NCI-H1436 (cell line): ENCODE data around the gene PRLR.
"Not testable (repeated sequence)": the region's sequence is repeated elsewhere in the genome, so short reads cannot be mapped to it uniquely, and the experiment has no call there.

Source experiments
- DNase-seq: peaks from one replicate; lab custom pipeline; 2025; lab: John Stamatoyannopoulos, UW

The PRLR gene

GRCh38 chr5:35124932-35125331 lies 105.4 kb downstream of the PRLR start:
- DNase-seq: no peak

- DNase-seq: no peak
Observed at GRCh38 chr5:35122819-35123218, 107.5 kb downstream of the PRLR start.

- DNase-seq: no peak
Observed at GRCh38 chr5:35120715-35121114, 109.6 kb downstream of the PRLR start.

- DNase-seq: no peak
Observed at GRCh38 chr5:35117967-35118366, 112.3 kb downstream of the PRLR start.

- DNase-seq: no peak
Observed at GRCh38 chr5:35115920-35116319, 114.4 kb downstream of the PRLR start.

GRCh38 chr5:35114698-35115097 lies 115.6 kb downstream of the PRLR start:
- DNase-seq: no peak

GRCh38 chr5:35112300-35112699 lies 118.0 kb downstream of the PRLR start:
- no peak for DNase-seq

- not testable (repeated sequence) for DNase-seq
Observed at GRCh38 chr5:35104550-35104949, 125.7 kb downstream of the PRLR start.

- DNase-seq: no peak
Observed at GRCh38 chr5:35103637-35104299, 126.5 kb downstream of the PRLR start.

- not testable (repeated sequence) for DNase-seq
Observed at GRCh38 chr5:35101720-35102119, 128.6 kb downstream of the PRLR start.

- no peak for DNase-seq
Observed at GRCh38 chr5:35101016-35101415, 129.3 kb downstream of the PRLR start.

- no peak for DNase-seq
Observed at GRCh38 chr5:35098214-35098613, 132.1 kb downstream of the PRLR start.

GRCh38 chr5:35096932-35097331 lies 133.4 kb downstream of the PRLR start:
- no peak for DNase-seq

- no peak for DNase-seq
Observed at GRCh38 chr5:35096216-35096615, 134.1 kb downstream of the PRLR start.

- DNase-seq: no peak
Observed at GRCh38 chr5:35095366-35095765, 134.9 kb downstream of the PRLR start.

GRCh38 chr5:35094948-35095347 lies 135.3 kb downstream of the PRLR start:
- no peak for DNase-seq

- no peak for DNase-seq
Observed at GRCh38 chr5:35092703-35093102, 137.6 kb downstream of the PRLR start.

GRCh38 chr5:35091704-35092103 lies 138.6 kb downstream of the PRLR start:
- no peak for DNase-seq

GRCh38 chr5:35089334-35090314 lies 140.7 kb downstream of the PRLR start:
- DNase-seq: peak; percentile 18

GRCh38 chr5:35087991-35088390 lies 142.3 kb downstream of the PRLR start:
- no peak for DNase-seq

- DNase-seq: no peak
Observed at GRCh38 chr5:35083150-35083549, 147.1 kb downstream of the PRLR start.

GRCh38 chr5:35082530-35082929 lies 147.8 kb downstream of the PRLR start:
- DNase-seq: no peak

- no peak for DNase-seq
Observed at GRCh38 chr5:35081134-35081533, 149.2 kb downstream of the PRLR start.
